PC-9 (cell line): ENCODE results near the gene POLG. TPM values are rescaled to one million over a fixed set of nuclear protein-coding genes. Genes with fewer than 3 reads are reported as not detected.

ENCODE experiments used
- BruUV-seq: library from RNA; stranded (reverse); fragments of 400-500 nt; replicated peaks from 2 replicates; lab custom pipeline; 2021; lab: Mats Ljungman, UMichigan
- CTCF ChIA-PET: fragments of 300-600 bp; sonication (Branson Sonifier 250); formaldehyde crosslinking; loops from one replicate; lab custom pipeline; 2022; ENCODE audit warnings: antibody characterized with exemption; lab: Charles Lee
- POLR2A ChIA-PET: fragments of 300-600 bp; sonication (Branson Sonifier 250); formaldehyde crosslinking; loops from one replicate; lab custom pipeline; 2022; ENCODE audit warnings: antibody characterized with exemption; ENCODE audit not compliant: unreplicated experiment; lab: Charles Lee
- DNase-seq, 2 experiments: peaks; one replicate each; pipeline versions ENCODE4 v3.0.0 to v3.0.0-alpha.2; 2015 to 2022; ENCODE audit warnings: mixed read lengths in 1 of 2
- H2AFZ ChIP-seq: fragments of 200-600 bp; sonication (generic); 2 replicates; pipeline ENCODE4 v1.8.1; 2017; ENCODE audit warnings: antibody characterized with exemption
- H3F3A ChIP-seq: fragments of 200-600 bp; sonication (generic); 2 replicates; pipeline ENCODE4 v1.8.1; 2017; ENCODE audit warnings: antibody characterized with exemption, mild to moderate bottlenecking, low read depth; ENCODE audit not compliant: insufficient read depth
- H3K27ac ChIP-seq: fragments of 200-600 bp; sonication (generic); 2 replicates; pipeline ENCODE4 v1.6.1; 2016; ENCODE audit warnings: mixed run types
- H3K27me3 ChIP-seq: fragments of 200-600 bp; sonication (generic); 2 replicates; pipeline ENCODE4 v1.6.1; 2016; ENCODE audit warnings: low read depth, mixed run types; ENCODE audit not compliant: insufficient read depth
- H3K36me3 ChIP-seq: fragments of 200-600 bp; sonication (generic); 2 replicates; pipeline ENCODE4 v1.6.1; 2016; ENCODE audit warnings: low read depth, mixed run types
- H3K4me1 ChIP-seq: fragments of 200-600 bp; sonication (generic); replicated peaks from 2 replicates; pipeline ENCODE4 v1.6.1; 2016; ENCODE audit warnings: mixed run types; ENCODE audit not compliant: insufficient read depth
- H3K4me2 ChIP-seq: fragments of 200-600 bp; sonication (generic); 2 replicates; pipeline ENCODE4 v1.6.1; 2017; ENCODE audit warnings: mixed run types
- H3K4me3 ChIP-seq: fragments of 200-600 bp; sonication (generic); 2 replicates; pipeline ENCODE4 v1.6.1; 2016; ENCODE audit warnings: mixed run types
- H3K79me2 ChIP-seq: fragments of 200-600 bp; sonication (generic); 2 replicates; pipeline ENCODE4 v1.6.1; 2017; ENCODE audit warnings: low read depth, mixed run types
- H3K9me2 ChIP-seq: fragments of 200-600 bp; sonication (generic); 2 replicates; pipeline ENCODE4 v1.8.1; 2017; ENCODE audit warnings: mild to moderate bottlenecking; ENCODE audit not compliant: insufficient read depth
- H3K9me3 ChIP-seq: fragments of 200-600 bp; sonication (generic); 2 replicates; pipeline ENCODE4 v1.8.1; 2016; ENCODE audit warnings: low read depth; ENCODE audit not compliant: insufficient read depth
- H4K20me1 ChIP-seq: fragments of 200-600 bp; sonication (generic); 2 replicates; pipeline ENCODE4 v1.8.1; 2017; ENCODE audit not compliant: insufficient read depth
- CTCF ChIP-seq: fragments of 200-600 bp; sonication (generic); conservative IDR thresholded peaks from 2 replicates; pipeline ENCODE4 v1.6.1; 2017; ENCODE audit warnings: mixed run types, antibody characterized with exemption, mild to moderate bottlenecking, moderate library complexity
- EZH2 ChIP-seq: fragments of 200-600 bp; sonication (generic); IDR thresholded peaks from 2 replicates; pipeline ENCODE4 v1.8.0; 2017; ENCODE audit warnings: antibody characterized with exemption, low read depth
- intact Hi-C: fragments of 100-400 bp; cut with micrococcal nuclease; formaldehyde crosslinking; loops from one replicate; pipeline ENCODE4 v1.10.0; 2022; ENCODE audit not compliant: unreplicated experiment
- total RNA-seq: library from RNA; stranded (reverse); gene quantifications from 2 replicates; pipeline ENCODE4 v1.2.3, GENCODE V29; 2021

Gene POLG
- total RNA-seq, 1 experiment from 2014 or later: 43.6 TPM

- no peak for DNase-seq
- Histone ChIP-seq H3K9me3 (no peaks in the 10 kb centered on the region), H3F3A (peaks cover 17% of the 10 kb centered on the region; the same call in 1 of the 2 replicates), H3K79me2 (no peaks in the 10 kb centered on the region), H2AFZ (no peak overlapping the region), H3K27me3 (no peaks in the 10 kb centered on the region), H3K9me2 (no peaks in the 10 kb centered on the region), H3K36me3 (peaks cover under 1% of the 10 kb centered on the region; the same call in 1 of the 2 replicates), H3K4me3 (no peak overlapping the region), H4K20me1 (no peaks in the 10 kb centered on the region), H3K4me1 (no peaks in the 10 kb centered on the region), H3K4me2 (no peak overlapping the region), H3K27ac (no peak overlapping the region)
- intact Hi-C loops: no loop called here
- BruUV-seq: no TSS peak
- TF ChIP-seq EZH2: no peak
- no peak for TF ChIP-seq CTCF
- ChIA-PET CTCF (no interaction called here), POLR2A (no interaction called here)
These were observed 26.8 kb downstream of the POLG start for GRCh38 chr15:89307791-89308190.

- no TSS peak for BruUV-seq
- H3F3A ChIP-seq: peaks cover 10% of the 10 kb centered on the region; the same call in 1 of the 2 replicates
- no peaks in the 10 kb centered on the region for H3K4me1 ChIP-seq
- H2AFZ ChIP-seq: no peak overlapping the region
- no peaks in the 10 kb centered on the region for H3K79me2 ChIP-seq
- H3K4me2 ChIP-seq: no peak overlapping the region
- TF ChIP-seq CTCF (no peak), EZH2 (no peak)
- peak overlapping the region; percentile 18; the same call in 1 of the 2 replicates for H3K27ac ChIP-seq
- H3K36me3 ChIP-seq: peaks cover under 1% of the 10 kb centered on the region; the same call in 1 of the 2 replicates
- no peak for DNase-seq
- intact Hi-C loops: no loop called here
- H3K9me3 ChIP-seq: no peaks in the 10 kb centered on the region
- no peaks in the 10 kb centered on the region for H3K9me2 ChIP-seq
- no peaks in the 10 kb centered on the region for H4K20me1 ChIP-seq
- ChIA-PET CTCF (no interaction called here), POLR2A (no interaction called here)
- H3K27me3 ChIP-seq: no peaks in the 10 kb centered on the region
- H3K4me3 ChIP-seq: no peak overlapping the region
These were observed 27.5 kb downstream of the POLG start for GRCh38 chr15:89307046-89307587.

- H3K27me3 ChIP-seq: no peaks in the 10 kb centered on the region
- H3K9me3 ChIP-seq: no peaks in the 10 kb centered on the region
- POLR2A ChIA-PET: interaction anchor here (0.6 to 0.7 kb wide), 2 partner anchors 29 to 138 kb away, joined by 6 to 16 read pairs; no protein-coding TSS in a partner anchor
- no TSS peak for BruUV-seq
- no peaks in the 10 kb centered on the region for H4K20me1 ChIP-seq
- no peak for TF ChIP-seq CTCF
- TF ChIP-seq EZH2: no peak
- H3K4me1 ChIP-seq: no peaks in the 10 kb centered on the region
- H3K27ac ChIP-seq: no peak overlapping the region
- no peak overlapping the region for H2AFZ ChIP-seq
- no peak for DNase-seq
- H3K4me3 ChIP-seq: no peak overlapping the region
- no peak overlapping the region for H3K4me2 ChIP-seq
- peaks cover 5% of the 10 kb centered on the region; the same call in 1 of the 2 replicates for H3K36me3 ChIP-seq
- CTCF ChIA-PET: interaction anchor here (1.6 kb wide), 1 partner anchor 99 kb away, joined by 3 read pairs; no protein-coding TSS in a partner anchor
- peaks cover 7% of the 10 kb centered on the region; the same call in 1 of the 2 replicates for H3F3A ChIP-seq
- intact Hi-C loops: no loop called here
- no peaks in the 10 kb centered on the region for H3K79me2 ChIP-seq
- H3K9me2 ChIP-seq: no peaks in the 10 kb centered on the region
These were observed 29.2 kb downstream of the POLG start for GRCh38 chr15:89305395-89305794.
